A172 (cell line): ENCODE results near the gene RALBP1. TPM values are rescaled to one million over a fixed set of nuclear protein-coding genes. Genes with fewer than 3 reads are reported as not detected.
"Not testable (repeated sequence)": the region's sequence is repeated elsewhere in the genome, so short reads cannot be mapped to it uniquely, and the experiment has no call there.

Experiments
- DNase-seq: peaks from one replicate; pipeline ENCODE4 v3.0.0-alpha.2; 2015; ENCODE audit warnings: low spot score
- total RNA-seq: library from RNA; depleted of rRNA; stranded (reverse); fragments of >200 nt; shearing (Covaris generic); gene quantifications from 2 replicates; pipeline ENCODE4 v1.2.3, GENCODE V29; 2014; rRNA removed

Gene RALBP1
- 79.5 and 84.6 TPM in 2 replicates for total RNA-seq

GRCh38 chr18:9474983-9475642, at the start of gene RALBP1:
RALBP1 (plus strand) TSS chr18:9475513; CDS start chr18:9513046, 37,533 bp downstream.
- peak; percentile 98 for DNase-seq

GRCh38 chr18:9426753-9427152, 48.6 kb upstream of the RALBP1 start:
- DNase-seq, result no peak

GRCh38 chr18:9428301-9428706, 47.0 kb upstream of the RALBP1 start:
- no peak for DNase-seq

- DNase-seq, result no peak
Measured at GRCh38 chr18:9428862-9429661, 46.3 kb upstream of the RALBP1 start.

DNA sequence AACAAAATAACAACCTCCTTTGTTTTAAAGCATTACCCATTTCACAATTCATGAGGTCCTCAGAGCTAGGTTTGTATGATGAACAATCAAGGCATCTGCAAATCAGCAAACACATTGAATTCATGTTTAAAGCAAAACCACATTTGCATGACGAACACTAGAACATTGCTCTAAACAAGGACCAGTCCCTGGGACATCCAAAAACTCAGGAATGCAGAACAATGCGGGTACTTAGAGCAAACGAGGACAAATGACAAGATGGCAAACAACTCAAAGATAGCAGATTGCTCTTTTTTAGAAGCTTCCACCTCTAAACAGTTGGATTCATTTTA, 45.7 kb upstream of the RALBP1 start:
- DNase-seq, result no peak

DNA sequence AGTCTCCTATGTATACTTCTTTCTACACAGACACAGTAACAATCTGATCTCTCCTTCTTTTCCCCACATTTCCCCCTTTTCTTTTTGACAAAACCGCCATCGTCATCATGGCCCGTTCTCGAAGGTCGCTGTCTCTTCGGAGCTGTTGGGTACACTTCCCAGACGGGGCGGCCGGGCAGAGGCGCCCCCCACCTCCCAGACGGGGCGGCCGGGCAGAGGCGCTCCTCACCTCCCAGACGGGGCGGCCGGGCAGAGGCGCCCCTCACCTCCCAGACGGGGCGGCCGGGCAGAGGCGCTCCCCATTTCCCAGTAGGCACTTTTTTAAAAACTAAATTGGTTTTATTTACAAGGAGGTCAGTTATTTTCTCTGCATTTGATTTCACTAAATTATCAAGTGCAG, 45.0 kb upstream of the RALBP1 start:
- DNase-seq, result not testable (repeated sequence)

- DNase-seq, result no peak
Measured at GRCh38 chr18:9431296-9431695, 44.0 kb upstream of the RALBP1 start.

DNA sequence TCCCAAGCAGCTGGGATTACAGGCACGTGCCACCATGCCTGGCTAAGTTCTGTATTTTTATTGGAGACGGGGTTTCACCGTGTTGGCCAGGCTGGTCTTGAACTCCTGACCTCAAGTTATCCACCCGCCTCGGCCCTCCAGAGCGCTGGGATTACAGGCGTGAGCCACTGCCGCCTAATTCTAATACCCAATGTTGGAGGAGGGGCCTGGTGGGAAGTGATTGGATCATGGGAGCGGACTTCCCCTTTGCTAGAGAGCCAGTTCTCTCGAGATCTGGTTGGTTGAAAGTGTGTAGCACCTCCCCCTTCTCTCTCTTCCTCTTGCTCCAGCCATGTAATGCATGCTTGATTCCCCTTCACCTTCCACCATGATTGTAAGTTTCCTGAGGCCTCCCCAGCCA, 42.2 kb upstream of the RALBP1 start:
- DNase-seq, result not testable (repeated sequence)

DNA sequence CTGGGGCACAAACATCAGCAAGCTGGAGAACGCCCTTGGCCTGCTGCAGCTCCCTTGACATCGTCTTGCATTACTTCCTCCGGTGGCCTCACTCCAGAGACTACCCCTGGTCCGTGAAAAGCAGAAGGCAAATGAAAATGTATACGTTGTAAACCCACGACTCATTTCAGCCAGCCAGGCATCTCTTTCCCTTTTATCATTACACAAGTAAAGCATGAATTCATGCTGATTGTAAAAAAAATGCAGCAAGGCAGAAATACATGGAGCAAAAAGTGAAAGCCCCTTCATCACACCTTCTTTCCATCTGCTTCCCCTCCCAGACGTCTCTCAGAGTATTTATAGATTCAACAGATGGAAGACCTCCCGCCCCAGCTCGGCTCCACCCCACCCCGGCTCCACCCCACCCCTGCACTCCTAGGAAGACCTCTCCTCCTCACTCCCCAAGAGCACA, 41.6 kb upstream of the RALBP1 start:
- DNase-seq, result no peak

DNA sequence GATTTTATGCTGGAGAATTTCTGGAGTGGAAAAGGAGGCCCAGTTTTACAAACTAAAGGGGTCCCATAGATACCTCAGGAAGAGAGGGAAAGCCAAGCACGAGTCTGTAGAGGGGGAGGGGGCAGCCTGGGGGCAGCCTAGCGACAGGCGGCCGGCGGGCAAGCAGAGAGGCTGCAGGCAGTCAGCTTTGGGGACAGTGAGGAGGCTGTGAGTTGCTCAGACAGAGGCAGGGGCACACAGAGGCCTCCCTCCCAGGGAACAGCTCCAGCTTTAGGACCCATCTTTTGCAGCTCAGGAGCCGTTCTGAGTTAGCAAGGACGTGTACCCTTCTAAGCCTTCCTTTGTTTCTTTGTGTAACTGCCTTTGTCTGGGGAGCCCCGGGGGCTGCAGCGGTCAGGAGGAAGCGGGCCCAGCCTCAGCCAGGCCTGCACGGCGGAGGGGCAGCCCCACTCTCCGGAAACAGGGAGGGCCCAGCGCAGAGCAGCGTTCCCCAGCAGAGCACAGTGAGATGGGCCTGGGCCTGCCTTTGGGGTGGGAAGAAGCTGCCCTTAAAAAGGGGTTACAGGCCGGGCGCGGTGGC, 41.1 kb upstream of the RALBP1 start:
- no peak for DNase-seq

GRCh38 chr18:9435041-9435440, 40.3 kb upstream of the RALBP1 start:
- no peak for DNase-seq

- no peak for DNase-seq
Measured at GRCh38 chr18:9436206-9436929, 38.9 kb upstream of the RALBP1 start.

GRCh38 chr18:9437021-9437437, 38.3 kb upstream of the RALBP1 start:
- DNase-seq, result no peak

GRCh38 chr18:9437672-9438071, 37.6 kb upstream of the RALBP1 start:
- DNase-seq, result no peak

DNA sequence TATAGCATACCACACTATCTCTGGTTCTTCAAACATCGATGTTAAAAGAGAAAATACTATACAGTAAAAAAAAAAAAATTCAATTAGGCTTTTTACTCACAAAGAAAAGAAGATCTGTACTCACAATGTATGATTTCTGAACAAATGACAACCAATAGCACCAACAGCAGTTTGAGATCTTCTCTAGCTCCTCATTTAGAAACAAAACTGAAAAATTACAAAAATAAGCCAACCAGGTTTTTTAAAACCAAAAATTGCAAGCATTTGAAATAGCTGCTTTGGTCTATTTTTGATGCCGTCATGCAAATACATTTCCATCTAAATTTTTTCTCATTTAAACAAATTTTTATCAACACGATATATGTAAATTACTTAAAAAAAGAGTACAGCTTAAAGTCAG, 34.3 kb upstream of the RALBP1 start:
- no peak for DNase-seq

DNA sequence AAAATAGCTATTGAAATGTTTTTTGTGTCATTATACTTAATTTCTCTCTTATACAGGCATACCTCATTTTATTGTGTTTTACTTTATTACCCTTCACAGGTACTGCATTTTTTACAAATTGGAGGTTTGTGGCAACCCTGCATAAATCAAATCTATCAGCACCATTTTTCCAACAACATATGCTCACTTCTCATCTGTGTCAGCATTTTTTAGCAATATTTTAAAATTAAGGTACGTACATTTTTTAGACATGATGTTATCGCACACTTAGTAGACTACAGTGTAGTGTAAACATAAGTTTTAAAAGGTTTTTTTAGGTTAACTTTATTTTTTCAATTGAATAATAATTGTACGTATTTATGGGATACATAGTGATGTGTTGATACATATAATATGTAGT, 30.8 kb upstream of the RALBP1 start:
- no peak for DNase-seq

DNA sequence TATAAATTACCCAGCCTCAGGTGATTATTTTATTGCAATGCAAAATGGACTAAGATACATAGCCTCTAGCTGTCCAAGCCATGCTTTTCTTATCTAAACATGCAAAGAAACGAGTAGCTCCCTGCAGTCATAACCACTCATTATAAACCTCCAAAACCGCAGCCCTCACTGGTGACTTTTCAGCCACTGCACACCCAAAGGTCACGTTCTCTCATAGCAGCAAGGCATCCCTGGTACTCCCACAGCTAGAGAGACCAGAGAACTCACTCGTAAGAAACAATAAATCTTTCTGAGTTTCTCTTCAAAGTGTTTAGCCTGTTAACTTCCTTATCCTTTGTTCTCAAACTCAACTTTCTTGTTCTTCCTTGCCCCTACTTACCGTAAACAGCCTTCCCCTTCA, 28.5 kb upstream of the RALBP1 start:
- peak; percentile 17 for DNase-seq

- DNase-seq, result no peak
Measured at GRCh38 chr18:9447334-9447733, 28.0 kb upstream of the RALBP1 start.

- DNase-seq, result no peak
Measured at GRCh38 chr18:9449600-9450414, 25.5 kb upstream of the RALBP1 start.

DNA sequence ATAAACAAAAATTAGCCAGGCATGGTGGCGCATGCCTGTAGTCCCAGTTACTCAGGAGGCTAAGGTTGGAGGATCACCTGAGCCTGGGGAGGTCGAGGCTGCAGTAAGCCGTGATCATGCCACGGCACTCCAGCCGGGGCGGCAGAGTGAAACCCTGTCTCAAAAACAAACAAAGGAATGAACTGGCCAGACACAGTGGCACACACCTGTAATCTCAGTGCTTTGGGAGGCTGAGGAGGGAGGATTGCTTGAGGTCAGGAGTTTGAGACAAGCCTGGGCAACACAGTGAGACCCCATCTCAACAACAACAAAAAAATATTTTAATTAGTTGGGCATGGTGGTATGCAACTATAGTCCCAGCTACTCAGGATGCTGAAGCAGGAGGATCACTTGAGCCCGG, 24.4 kb upstream of the RALBP1 start:
- not testable (repeated sequence) for DNase-seq

- no peak for DNase-seq
Measured at GRCh38 chr18:9453283-9453682, 22.0 kb upstream of the RALBP1 start.
